Activated B cell treated with CpG ODN at 0.5 μM for 24 hours (primary cell): ENCODE results near the gene SCUBE3. TPM values are rescaled to one million over a fixed set of nuclear protein-coding genes. Genes with fewer than 3 reads are reported as not detected.

Experiments used
- ATAC-seq: fragments of 200-7000 bp; cut with Tn5 transposase; one replicate; pipeline ENCODE4 v1.10.0; 2021; ENCODE audit warnings: low read depth, mild to moderate bottlenecking, moderate library complexity
- CTCF ChIA-PET: fragments of 350-600 bp; sonication (Branson Sonifier 250); formaldehyde crosslinking; loops from one replicate; lab custom pipeline; 2021; ENCODE audit warnings: antibody characterized with exemption; lab: Charles Lee
- POLR2A ChIA-PET: fragments of 350-600 bp; sonication (Branson Sonifier 250); formaldehyde crosslinking; loops from one replicate; lab custom pipeline; 2021; ENCODE audit warnings: antibody characterized with exemption; lab: Charles Lee
- DNase-seq: peaks from one replicate; pipeline ENCODE4 v3.0.0; 2022
- H3K27ac Mint-ChIP-seq: one replicate; pipeline ENCODE4 v1.8.0; 2020; ENCODE audit warnings: mixed read lengths
- H3K27me3 Mint-ChIP-seq: one replicate; pipeline ENCODE4 v1.8.0; 2021; ENCODE audit warnings: mixed read lengths
- H3K36me3 Mint-ChIP-seq: one replicate; pipeline ENCODE4 v1.8.0; 2021; ENCODE audit warnings: low read depth, mixed read lengths
- H3K4me1 Mint-ChIP-seq: one replicate; pipeline ENCODE4 v1.8.0; 2021; ENCODE audit warnings: mixed read lengths
- H3K4me3 Mint-ChIP-seq: one replicate; pipeline ENCODE4 v1.8.0; 2020; ENCODE audit warnings: mild to moderate bottlenecking, mixed read lengths
- H3K9me3 Mint-ChIP-seq: one replicate; pipeline ENCODE4 v1.8.0; 2020; ENCODE audit warnings: mixed read lengths
- intact Hi-C: fragments of 100-400 bp; cut with micrococcal nuclease; formaldehyde crosslinking; loops from one replicate; pipeline ENCODE4 v1.15.1; 2024
- total RNA-seq: library from RNA; stranded (reverse); gene quantifications from 2 replicates; pipeline ENCODE4 v1.2.3, GENCODE V29; 2022
- TF ChIP-seq, protein P1 (sequence below): fragments of 200-600 bp; IDR thresholded peaks from one replicate; pipeline ENCODE4 v1.8.0; 2022; ENCODE audit warnings: antibody characterized with exemption, mild to moderate bottlenecking

The SCUBE3 gene
- total RNA-seq, 1 donor from 2014 or later, result not detected

DNA sequence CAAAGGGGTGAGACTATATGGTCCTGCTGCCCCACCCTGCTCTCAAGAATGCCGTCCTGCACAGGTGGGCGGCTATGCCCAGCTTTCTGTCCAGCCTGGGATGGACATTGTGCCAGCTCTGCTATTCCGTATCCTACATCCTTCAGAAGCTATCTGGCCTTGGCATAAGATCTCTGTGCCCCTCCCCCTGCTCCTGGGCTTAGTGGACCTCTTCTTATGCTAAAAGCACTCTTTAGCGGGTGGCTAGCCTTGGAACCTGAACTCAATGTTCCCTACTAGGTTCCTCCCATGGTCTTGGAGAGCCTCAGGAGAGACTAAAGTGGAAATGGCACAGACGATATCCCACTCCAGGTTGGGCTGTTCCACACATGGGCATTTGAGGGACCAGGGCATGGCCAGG is 22.5 kb downstream of the SCUBE3 start:
- peaks cover 2% of the 10 kb centered on the region for H3K36me3 Mint-ChIP-seq
- ChIA-PET POLR2A (no interaction called here), CTCF (no interaction called here)
- H3K4me3 Mint-ChIP-seq, result no peak overlapping the region
- DNase-seq (no peak), ATAC-seq (no peak)
- TF ChIP-seq, protein P1, sequence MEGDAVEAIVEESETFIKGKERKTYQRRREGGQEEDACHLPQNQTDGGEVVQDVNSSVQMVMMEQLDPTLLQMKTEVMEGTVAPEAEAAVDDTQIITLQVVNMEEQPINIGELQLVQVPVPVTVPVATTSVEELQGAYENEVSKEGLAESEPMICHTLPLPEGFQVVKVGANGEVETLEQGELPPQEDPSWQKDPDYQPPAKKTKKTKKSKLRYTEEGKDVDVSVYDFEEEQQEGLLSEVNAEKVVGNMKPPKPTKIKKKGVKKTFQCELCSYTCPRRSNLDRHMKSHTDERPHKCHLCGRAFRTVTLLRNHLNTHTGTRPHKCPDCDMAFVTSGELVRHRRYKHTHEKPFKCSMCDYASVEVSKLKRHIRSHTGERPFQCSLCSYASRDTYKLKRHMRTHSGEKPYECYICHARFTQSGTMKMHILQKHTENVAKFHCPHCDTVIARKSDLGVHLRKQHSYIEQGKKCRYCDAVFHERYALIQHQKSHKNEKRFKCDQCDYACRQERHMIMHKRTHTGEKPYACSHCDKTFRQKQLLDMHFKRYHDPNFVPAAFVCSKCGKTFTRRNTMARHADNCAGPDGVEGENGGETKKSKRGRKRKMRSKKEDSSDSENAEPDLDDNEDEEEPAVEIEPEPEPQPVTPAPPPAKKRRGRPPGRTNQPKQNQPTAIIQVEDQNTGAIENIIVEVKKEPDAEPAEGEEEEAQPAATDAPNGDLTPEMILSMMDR, result no peak
- intact Hi-C loops, result no loop called here
- no peak overlapping the region for H3K27ac Mint-ChIP-seq
- H3K27me3 Mint-ChIP-seq, result no peaks in the 10 kb centered on the region
- H3K4me1 Mint-ChIP-seq, result no peaks in the 10 kb centered on the region
- peaks cover 3% of the 10 kb centered on the region for H3K9me3 Mint-ChIP-seq

DNA sequence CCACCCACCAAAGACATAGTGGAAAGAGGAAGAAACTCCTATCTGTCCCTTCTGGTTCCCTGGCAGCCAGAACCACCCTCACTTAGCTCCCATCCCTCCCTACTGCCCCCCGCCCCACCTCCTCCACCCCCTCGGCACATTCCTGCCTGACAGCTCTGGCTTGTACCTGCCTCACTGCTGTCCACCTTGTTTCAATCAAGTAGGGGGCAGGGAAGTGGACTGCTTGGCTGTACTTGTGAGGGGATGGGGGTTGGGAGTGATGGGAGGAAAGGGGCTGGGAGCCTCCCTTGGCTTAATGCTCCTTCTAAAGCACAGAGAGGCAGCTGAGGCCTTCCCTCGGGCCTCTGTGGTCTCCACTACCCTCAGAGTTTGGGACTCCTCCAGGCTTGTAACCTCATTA is 23.7 kb downstream of the SCUBE3 start:
- Mint-ChIP-seq H3K4me1 (no peaks in the 10 kb centered on the region), H3K27ac (no peak overlapping the region), H3K9me3 (peaks cover 3% of the 10 kb centered on the region), H3K36me3 (peaks cover 2% of the 10 kb centered on the region), H3K4me3 (no peak overlapping the region), H3K27me3 (no peaks in the 10 kb centered on the region)
- DNase-seq (no peak), ATAC-seq (no peak)
- intact Hi-C loops, result no loop called here
- TF ChIP-seq, protein P1, result no peak
- ChIA-PET POLR2A (no interaction called here), CTCF (no interaction called here)

DNA sequence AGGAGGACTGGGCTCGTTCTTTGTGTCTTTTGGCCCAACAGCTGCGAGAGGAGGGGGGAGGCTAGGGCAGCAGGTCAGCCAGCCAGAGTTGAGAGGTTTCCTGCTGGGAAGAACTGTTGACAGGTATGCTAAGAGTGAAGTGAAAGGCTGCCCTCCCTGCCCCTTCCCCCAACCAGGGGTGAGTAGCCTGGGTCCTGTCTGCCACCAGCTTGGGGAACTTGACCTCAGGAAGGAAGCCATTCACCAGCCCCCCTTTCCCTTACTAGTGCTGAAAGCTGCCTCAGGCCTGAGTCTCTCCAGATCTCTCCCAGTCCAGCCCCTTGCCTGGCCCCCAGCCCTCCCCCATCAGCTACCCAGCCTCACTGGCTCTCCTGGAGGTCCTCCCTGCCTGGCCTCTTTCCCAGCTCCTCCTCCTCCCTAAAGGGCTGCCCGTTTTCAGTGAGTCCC is 25.1 kb downstream of the SCUBE3 start:
- Mint-ChIP-seq H3K4me3 (no peak overlapping the region), H3K9me3 (peaks cover 3% of the 10 kb centered on the region), H3K27ac (no peak overlapping the region), H3K4me1 (no peaks in the 10 kb centered on the region), H3K27me3 (no peaks in the 10 kb centered on the region), H3K36me3 (peaks cover 2% of the 10 kb centered on the region)
- no peak for DNase-seq
- ChIA-PET CTCF (no interaction called here), POLR2A (no interaction called here)
- ATAC-seq, result no peak
- TF ChIP-seq, protein P1, result no peak
- intact Hi-C loops, result no loop called here

DNA sequence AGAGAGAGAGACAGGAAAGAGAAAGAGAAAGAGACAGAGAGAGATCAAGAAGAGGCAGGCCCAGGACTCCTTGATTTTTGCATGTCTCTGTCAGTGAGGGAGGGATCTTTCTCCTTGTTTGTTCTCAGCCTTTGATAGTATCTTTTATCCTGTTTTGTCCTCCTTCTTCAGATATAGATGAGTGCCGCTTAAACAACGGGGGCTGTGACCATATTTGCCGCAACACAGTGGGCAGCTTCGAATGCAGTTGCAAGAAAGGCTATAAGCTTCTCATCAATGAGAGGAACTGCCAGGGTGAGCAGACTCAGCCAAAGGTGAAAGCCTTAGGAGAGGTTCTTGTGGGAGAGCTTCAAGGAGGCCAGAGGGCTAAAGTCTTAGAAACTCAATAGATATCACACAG is 25.8 kb downstream of the SCUBE3 start:
- Mint-ChIP-seq H3K4me1 (no peaks in the 10 kb centered on the region), H3K27ac (no peak overlapping the region), H3K9me3 (peaks cover 3% of the 10 kb centered on the region), H3K4me3 (no peak overlapping the region), H3K27me3 (no peaks in the 10 kb centered on the region), H3K36me3 (peaks cover 7% of the 10 kb centered on the region)
- intact Hi-C loops, result no loop called here
- TF ChIP-seq, protein P1, result no peak
- DNase-seq (no peak), ATAC-seq (no peak)
- ChIA-PET CTCF (interaction anchor here (0.8 to 3.3 kb wide), 3 partner anchors 100 to 780 kb away, joined by 3 to 12 read pairs (median 7); no protein-coding TSS in a partner anchor), POLR2A (interaction anchor here (2.3 kb wide), 1 partner anchor 20 kb away, joined by 6 read pairs; the partner anchor contains the start of gene ZNF76)

DNA sequence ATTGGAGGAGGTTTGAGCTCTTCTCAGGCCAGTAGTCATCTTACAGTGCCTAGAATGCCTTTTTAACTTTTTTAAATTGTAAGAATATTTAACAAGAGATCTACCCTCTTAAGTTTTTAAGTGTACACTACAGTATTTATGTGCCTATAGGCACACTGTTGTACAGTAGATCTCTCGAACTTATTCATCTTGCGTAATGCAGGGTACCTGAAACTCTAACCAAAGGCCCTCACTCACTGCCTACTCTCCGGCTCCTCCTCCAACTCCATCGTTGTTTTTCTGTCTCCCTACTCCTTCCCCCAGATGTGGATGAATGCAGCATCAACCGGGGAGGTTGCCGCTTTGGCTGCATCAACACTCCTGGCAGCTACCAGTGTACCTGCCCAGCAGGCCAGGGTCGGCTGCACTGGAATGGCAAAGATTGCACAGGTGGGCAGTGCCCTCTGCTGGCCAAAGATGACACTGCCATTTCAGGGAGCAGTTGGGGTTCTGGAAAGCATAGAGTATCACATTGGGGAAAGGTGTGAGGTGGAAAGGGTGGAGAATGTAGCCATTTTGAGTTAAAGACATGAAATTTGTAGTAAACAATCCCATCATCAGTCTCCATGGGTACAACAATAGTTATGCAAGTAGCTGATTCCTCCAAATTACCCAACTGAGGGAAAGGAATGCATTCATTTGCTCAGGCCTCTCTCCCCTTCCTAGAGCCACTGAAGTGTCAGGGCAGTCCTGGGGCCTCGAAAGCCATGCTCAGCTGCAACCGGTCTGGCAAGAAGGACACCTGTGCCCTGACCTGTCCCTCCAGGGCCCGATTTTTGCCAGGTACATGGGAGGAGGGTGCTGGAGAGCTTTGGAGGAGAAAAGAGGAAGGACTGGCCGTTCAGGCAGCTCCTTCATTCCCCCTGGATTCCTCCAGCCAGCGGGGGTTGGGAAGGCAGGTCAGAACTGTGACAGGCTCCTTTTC is 27.4 kb downstream of the SCUBE3 start:
- POLR2A ChIA-PET, result interaction anchor here (0.6 to 2.3 kb wide), 2 partner anchors 18 to 820 kb away, joined by 3 to 6 read pairs; partner anchors contain the start of gene ZNF76
- CTCF ChIA-PET, result interaction anchor here (0.6 to 3.3 kb wide), 18 partner anchors 10 to 1085 kb away, joined by 3 to 12 read pairs (median 4); partner anchors contain the start of gene ZNF76
- peak; percentile 81 for ATAC-seq
- Mint-ChIP-seq H3K4me1 (no peaks in the 10 kb centered on the region), H3K4me3 (no peak overlapping the region), H3K27ac (no peak overlapping the region), H3K9me3 (no peaks in the 10 kb centered on the region), H3K36me3 (peaks cover 15% of the 10 kb centered on the region), H3K27me3 (no peaks in the 10 kb centered on the region)
- peak; percentile 63 for DNase-seq
- intact Hi-C loops, result loop anchor here (1.0 to 5.0 kb wide), 5 partner anchors 100 to 1076 kb away; partner anchors contain the start of genes SMIM29 and TCP11
- TF ChIP-seq, protein P1, result peak; percentile 100
